Esophagus muscularis mucosa (tissue), 4 donors: Measurements from ENCODE around the gene NXPE2.

ENCODE experiments used
- EP300 ChIP-seq: sonication (generic); formaldehyde crosslinking; IDR thresholded peaks from one replicate; pipeline ENCODE4 v1.6.1; 2017; ENCODE audit warnings: antibody characterized with exemption
- POLR2A ChIP-seq: fragments of 450-650 bp; IDR thresholded peaks from one replicate; pipeline ENCODE4 v1.6.1; 2017; ENCODE audit warnings: antibody characterized with exemption, moderate library complexity, mild to moderate bottlenecking, low read depth
- TF ChIP-seq, protein P1 (sequence below), 3 experiments: fragments of 200-600 bp in 2 of 3; fragments of 450-650 bp in 1 of 3; sonication (generic) in 2 of 3; IDR thresholded peaks; one replicate each; pipeline ENCODE4 v1.5.1; 2017 to 2019; ENCODE audit warnings: antibody characterized with exemption in 3 of 3, mild to moderate bottlenecking in 2 of 3, moderate library complexity in 1 of 3

DNA sequence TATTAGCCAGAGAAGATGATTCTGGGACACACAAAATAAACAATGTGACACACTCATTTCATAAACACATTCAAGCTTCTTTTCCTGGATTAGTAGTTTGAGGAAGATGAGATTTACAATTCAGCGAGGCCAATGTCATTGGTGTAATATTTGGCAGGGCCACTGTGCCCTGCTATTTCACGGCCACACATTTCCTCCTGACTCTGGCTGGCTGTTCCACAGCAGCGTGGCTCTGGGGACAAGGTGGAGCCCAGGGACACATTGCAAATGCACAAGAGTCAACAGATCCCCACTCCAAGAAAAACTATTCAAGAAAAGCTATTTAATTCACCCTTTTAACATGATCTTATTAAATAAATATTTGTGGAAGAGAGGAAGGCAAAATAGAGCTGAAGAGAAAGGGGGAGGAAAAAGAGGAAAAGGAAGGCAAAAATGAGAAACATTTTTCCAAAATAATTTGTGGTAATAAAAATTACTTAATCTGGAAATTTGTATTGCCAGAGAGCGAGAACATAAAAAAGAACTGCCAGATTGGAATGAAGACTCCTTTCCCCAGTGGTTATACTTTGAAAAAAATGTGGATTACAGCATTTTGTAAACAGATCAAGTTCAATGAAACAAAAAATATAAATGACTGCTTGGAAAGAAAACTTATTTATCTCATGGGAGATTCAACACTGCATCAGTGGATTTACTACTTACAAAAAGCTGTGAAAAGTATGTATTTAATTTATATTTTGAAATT is 27.1 kb downstream of the NXPE2 start:
- TF ChIP-seq, protein P1, sequence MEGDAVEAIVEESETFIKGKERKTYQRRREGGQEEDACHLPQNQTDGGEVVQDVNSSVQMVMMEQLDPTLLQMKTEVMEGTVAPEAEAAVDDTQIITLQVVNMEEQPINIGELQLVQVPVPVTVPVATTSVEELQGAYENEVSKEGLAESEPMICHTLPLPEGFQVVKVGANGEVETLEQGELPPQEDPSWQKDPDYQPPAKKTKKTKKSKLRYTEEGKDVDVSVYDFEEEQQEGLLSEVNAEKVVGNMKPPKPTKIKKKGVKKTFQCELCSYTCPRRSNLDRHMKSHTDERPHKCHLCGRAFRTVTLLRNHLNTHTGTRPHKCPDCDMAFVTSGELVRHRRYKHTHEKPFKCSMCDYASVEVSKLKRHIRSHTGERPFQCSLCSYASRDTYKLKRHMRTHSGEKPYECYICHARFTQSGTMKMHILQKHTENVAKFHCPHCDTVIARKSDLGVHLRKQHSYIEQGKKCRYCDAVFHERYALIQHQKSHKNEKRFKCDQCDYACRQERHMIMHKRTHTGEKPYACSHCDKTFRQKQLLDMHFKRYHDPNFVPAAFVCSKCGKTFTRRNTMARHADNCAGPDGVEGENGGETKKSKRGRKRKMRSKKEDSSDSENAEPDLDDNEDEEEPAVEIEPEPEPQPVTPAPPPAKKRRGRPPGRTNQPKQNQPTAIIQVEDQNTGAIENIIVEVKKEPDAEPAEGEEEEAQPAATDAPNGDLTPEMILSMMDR (IDR thresholded peaks at IDR 0.05) = no peak
- no peak for TF ChIP-seq EP300
- TF ChIP-seq POLR2A = no peak
